Esophagus squamous epithelium (tissue), 4 donors: ENCODE measurements around the gene NOCT.

ENCODE experiments used
- POLR2A ChIP-seq, 4 donors: fragments of 450-650 bp; IDR thresholded peaks; one replicate each; pipeline ENCODE4 v1.6.1; 2017; ENCODE audit warnings: antibody characterized with exemption in 4 of 4, mild to moderate bottlenecking in 4 of 4, moderate library complexity in 3 of 4
- TF ChIP-seq, protein P1 (sequence below), 6 experiments: fragments of 450-650 bp in 4 of 6; fragments of 200-600 bp in 2 of 6; sonication (generic) in 2 of 6; IDR thresholded peaks; one replicate each; pipeline ENCODE4 v1.5.1; 2016 to 2019; ENCODE audit warnings: antibody characterized with exemption in 6 of 6, mild to moderate bottlenecking in 4 of 6, moderate library complexity in 4 of 6

DNA sequence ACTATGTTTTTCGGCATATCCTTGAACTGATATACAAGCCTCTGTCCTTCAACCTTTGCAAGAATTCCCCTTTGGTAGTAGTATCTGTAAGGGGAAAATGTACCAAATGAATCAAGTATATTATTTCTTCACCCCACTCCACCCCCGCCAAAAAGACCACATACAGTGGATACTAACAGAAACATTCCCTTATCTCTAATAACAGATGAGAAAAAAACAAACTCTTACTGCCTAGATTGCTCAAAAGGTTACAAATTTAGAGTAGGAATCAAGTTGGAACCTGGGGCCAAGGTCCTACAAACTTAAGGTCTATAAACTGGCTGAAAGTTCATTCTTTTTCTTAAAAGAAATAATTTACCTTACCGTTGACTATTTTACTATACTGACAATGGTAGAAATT lies 45.0 kb downstream of the NOCT start:
- TF ChIP-seq, protein P1, sequence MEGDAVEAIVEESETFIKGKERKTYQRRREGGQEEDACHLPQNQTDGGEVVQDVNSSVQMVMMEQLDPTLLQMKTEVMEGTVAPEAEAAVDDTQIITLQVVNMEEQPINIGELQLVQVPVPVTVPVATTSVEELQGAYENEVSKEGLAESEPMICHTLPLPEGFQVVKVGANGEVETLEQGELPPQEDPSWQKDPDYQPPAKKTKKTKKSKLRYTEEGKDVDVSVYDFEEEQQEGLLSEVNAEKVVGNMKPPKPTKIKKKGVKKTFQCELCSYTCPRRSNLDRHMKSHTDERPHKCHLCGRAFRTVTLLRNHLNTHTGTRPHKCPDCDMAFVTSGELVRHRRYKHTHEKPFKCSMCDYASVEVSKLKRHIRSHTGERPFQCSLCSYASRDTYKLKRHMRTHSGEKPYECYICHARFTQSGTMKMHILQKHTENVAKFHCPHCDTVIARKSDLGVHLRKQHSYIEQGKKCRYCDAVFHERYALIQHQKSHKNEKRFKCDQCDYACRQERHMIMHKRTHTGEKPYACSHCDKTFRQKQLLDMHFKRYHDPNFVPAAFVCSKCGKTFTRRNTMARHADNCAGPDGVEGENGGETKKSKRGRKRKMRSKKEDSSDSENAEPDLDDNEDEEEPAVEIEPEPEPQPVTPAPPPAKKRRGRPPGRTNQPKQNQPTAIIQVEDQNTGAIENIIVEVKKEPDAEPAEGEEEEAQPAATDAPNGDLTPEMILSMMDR (IDR thresholded peaks at IDR 0.05), result no peak
- TF ChIP-seq POLR2A (IDR thresholded peaks at IDR 0.05), result no peak
